ENCODE measurements around the gene CXADR. TPM values are rescaled to one million over a fixed set of nuclear protein-coding genes. Genes with fewer than 3 reads are reported as not detected.
"Not testable (repeated sequence)": the region's sequence is repeated elsewhere in the genome, so short reads cannot be mapped to it uniquely, and the experiment has no call there.

CXADR gene
- total RNA-seq: 25.5 TPM
- long read RNA-seq, full-length matches to known transcripts: 22 of 29 reads
- long read RNA-seq, partial matches to known transcripts: 5 of 29 reads
- long read RNA-seq, other reads (novel, unspliced or antisense): 2 of 29 reads

GRCh38 chr21:17512253-17513213 lies at the start of gene CXADR:
Gene CXADR (plus strand): TSS chr21:17513043. CDS start chr21:17513130, 87 bp downstream.
- intact Hi-C loops (cut with DNase I): loop anchor here (2.0 to 10.0 kb wide), 3 partner anchors 36 to 125 kb away; no protein-coding TSS in a partner anchor
- DNase-seq (ENCODE audit: missing footprints): peak; percentile 77
- peak; percentile 92 for ATAC-seq

GRCh38 chr21:17466166-17466565 lies 46.7 kb upstream of the CXADR start:
- no peak for DNase-seq (ENCODE audit: missing footprints)

GRCh38 chr21:17467392-17467791 lies 45.5 kb upstream of the CXADR start:
- DNase-seq (ENCODE audit: missing footprints) (no peak), ATAC-seq (no peak)
- intact Hi-C loops (cut with DNase I): no loop called here

More at GRCh38 chr21:17466166-17466565, 46.7 kb upstream of the CXADR start:
- intact Hi-C loops (cut with DNase I): no loop called here
- ATAC-seq: no peak

- ATAC-seq: no peak
- no peak for DNase-seq (ENCODE audit: missing footprints)
- intact Hi-C loops (cut with DNase I): no loop called here
Measured at GRCh38 chr21:17467829-17468228, 45.0 kb upstream of the CXADR start.

GRCh38 chr21:17468698-17469097 lies 44.1 kb upstream of the CXADR start:
- DNase-seq (ENCODE audit: missing footprints) (no peak), ATAC-seq (peak; percentile 23)
- intact Hi-C loops (cut with DNase I): no loop called here

GRCh38 chr21:17469727-17470126 lies 43.1 kb upstream of the CXADR start:
- intact Hi-C loops (cut with DNase I): no loop called here
- ATAC-seq (no peak), DNase-seq (ENCODE audit: missing footprints) (no peak)

- ATAC-seq: no peak
- intact Hi-C loops (cut with DNase I): no loop called here
- DNase-seq (ENCODE audit: missing footprints): no peak
Measured at GRCh38 chr21:17472182-17472581, 40.7 kb upstream of the CXADR start.

GRCh38 chr21:17472592-17473271 lies 40.1 kb upstream of the CXADR start:
- ATAC-seq: no peak
- intact Hi-C loops (cut with DNase I): no loop called here
- no peak for DNase-seq (ENCODE audit: missing footprints)

GRCh38 chr21:17476006-17476405 lies 36.8 kb upstream of the CXADR start:
- DNase-seq (ENCODE audit: missing footprints): no peak
- intact Hi-C loops (cut with DNase I): no loop called here
- ATAC-seq: no peak

- ATAC-seq; DNase-seq (ENCODE audit: missing footprints); intact Hi-C loops (cut with DNase I): not testable (repeated sequence)
Measured at GRCh38 chr21:17478156-17478555, 34.7 kb upstream of the CXADR start.

- no peak for ATAC-seq
- intact Hi-C loops (cut with DNase I): no loop called here
- DNase-seq (ENCODE audit: missing footprints): no peak
Measured at GRCh38 chr21:17479606-17480005, 33.2 kb upstream of the CXADR start.

- ATAC-seq (no peak), DNase-seq (ENCODE audit: missing footprints) (no peak)
- intact Hi-C loops (cut with DNase I): no loop called here
Measured at GRCh38 chr21:17482928-17483327, 29.9 kb upstream of the CXADR start.

GRCh38 chr21:17488620-17489019 lies 24.2 kb upstream of the CXADR start:
- intact Hi-C loops (cut with DNase I): no loop called here
- DNase-seq (ENCODE audit: missing footprints) (no peak), ATAC-seq (no peak)

GRCh38 chr21:17489565-17489964 lies 23.3 kb upstream of the CXADR start:
- DNase-seq (ENCODE audit: missing footprints); ATAC-seq; intact Hi-C loops (cut with DNase I): not testable (repeated sequence)

GRCh38 chr21:17491716-17492414 lies 21.0 kb upstream of the CXADR start:
- ATAC-seq (no peak), DNase-seq (ENCODE audit: missing footprints) (no peak)
- intact Hi-C loops (cut with DNase I): no loop called here

GRCh38 chr21:17492415-17493168 lies 20.3 kb upstream of the CXADR start:
- ATAC-seq (no peak), DNase-seq (ENCODE audit: missing footprints) (no peak)
- intact Hi-C loops (cut with DNase I): no loop called here

GRCh38 chr21:17494051-17494450 lies 18.8 kb upstream of the CXADR start:
- intact Hi-C loops (cut with DNase I): no loop called here
- ATAC-seq (no peak), DNase-seq (ENCODE audit: missing footprints) (no peak)

GRCh38 chr21:17495680-17496079 lies 17.2 kb upstream of the CXADR start:
- intact Hi-C loops (cut with DNase I): no loop called here
- ATAC-seq (no peak), DNase-seq (ENCODE audit: missing footprints) (no peak)

Data from Right ventricle myocardium inferior (tissue), 1 donor.